Activated naive CD4-positive, alpha-beta T cell treated with anti-CD3 and anti-CD28 coated beads, Interleukin-2, amount 10 ng/mL, durations not matched to agents 7 days and 5 days (primary cell): ENCODE results near the gene IFNL1.
"Not testable (repeated sequence)": the region's sequence is repeated elsewhere in the genome, so short reads cannot be mapped to it uniquely, and the experiment has no call there.

Experiments used
- CTCF ChIA-PET: fragments of 350-600 bp; sonication (Branson Sonifier 250); formaldehyde crosslinking; loops from one replicate; lab custom pipeline; 2021; ENCODE audit warnings: antibody characterized with exemption; lab: Charles Lee
- DNase-seq: peaks from one replicate; pipeline ENCODE4 v3.0.0-alpha.2; 2020
- H3K27ac Mint-ChIP-seq: one replicate; pipeline ENCODE4 v1.8.0; 2021; ENCODE audit warnings: mild to moderate bottlenecking, moderate library complexity, mixed read lengths
- H3K27me3 Mint-ChIP-seq: one replicate; pipeline ENCODE4 v1.8.0; 2021; ENCODE audit warnings: mild to moderate bottlenecking, mixed read lengths
- H3K36me3 Mint-ChIP-seq: one replicate; pipeline ENCODE4 v1.8.0; 2021; ENCODE audit warnings: mixed read lengths
- H3K4me1 Mint-ChIP-seq: one replicate; pipeline ENCODE4 v1.8.0; 2021; ENCODE audit warnings: mixed read lengths
- H3K4me3 Mint-ChIP-seq: one replicate; pipeline ENCODE4 v1.8.0; 2021; ENCODE audit warnings: mild to moderate bottlenecking, moderate library complexity, mixed read lengths
- H3K9me3 Mint-ChIP-seq: one replicate; pipeline ENCODE4 v1.8.0; 2021; ENCODE audit warnings: mixed read lengths

Gene IFNL1

GRCh38 chr19:39264306-39265290 is 31.6 kb upstream of the IFNL1 start:
- Mint-ChIP-seq H3K4me3 (no peak overlapping the region), H3K9me3 (no peaks in the 10 kb centered on the region), H3K27me3 (peaks cover 73% of the 10 kb centered on the region), H3K36me3 (no peaks in the 10 kb centered on the region), H3K4me1 (no peaks in the 10 kb centered on the region), H3K27ac (no peak overlapping the region)
- DNase-seq, result no peak
- CTCF ChIA-PET, result no interaction called here

GRCh38 chr19:39265321-39265916 is 30.8 kb upstream of the IFNL1 start:
- Mint-ChIP-seq H3K9me3 (no peaks in the 10 kb centered on the region), H3K4me3 (no peak overlapping the region), H3K4me1 (no peaks in the 10 kb centered on the region), H3K36me3 (no peaks in the 10 kb centered on the region), H3K27ac (no peak overlapping the region), H3K27me3 (peaks cover 78% of the 10 kb centered on the region)
- no peak for DNase-seq
- CTCF ChIA-PET, result no interaction called here

GRCh38 chr19:39268085-39268484 is 28.1 kb upstream of the IFNL1 start, which contains the start of gene IFNL2:
IFNL2 (plus strand) TSS chr19:39268396; CDS start chr19:39268569, 173 bp downstream.
- H3K4me3 Mint-ChIP-seq, CTCF ChIA-PET, H3K27ac Mint-ChIP-seq, DNase-seq, H3K4me1 Mint-ChIP-seq, H3K36me3 Mint-ChIP-seq, H3K9me3 Mint-ChIP-seq: not testable (repeated sequence)
- peaks cover 75% of the 10 kb centered on the region for H3K27me3 Mint-ChIP-seq

- H3K27me3 Mint-ChIP-seq, result peaks cover 69% of the 10 kb centered on the region
- CTCF ChIA-PET, H3K9me3 Mint-ChIP-seq, DNase-seq, H3K36me3 Mint-ChIP-seq, H3K27ac Mint-ChIP-seq, H3K4me1 Mint-ChIP-seq, H3K4me3 Mint-ChIP-seq: not testable (repeated sequence)
Measured at GRCh38 chr19:39268531-39269223, 27.5 kb upstream of the IFNL1 start.

- H3K9me3 Mint-ChIP-seq, H3K4me3 Mint-ChIP-seq, DNase-seq, H3K36me3 Mint-ChIP-seq, H3K4me1 Mint-ChIP-seq, H3K27ac Mint-ChIP-seq, CTCF ChIA-PET: not testable (repeated sequence)
- H3K27me3 Mint-ChIP-seq, result peaks cover 62% of the 10 kb centered on the region
Measured at GRCh38 chr19:39269369-39269768, 26.8 kb upstream of the IFNL1 start.

- Mint-ChIP-seq H3K4me1 (no peaks in the 10 kb centered on the region), H3K4me3 (no peak overlapping the region), H3K27me3 (peaks cover 53% of the 10 kb centered on the region), H3K9me3 (no peaks in the 10 kb centered on the region), H3K36me3 (no peaks in the 10 kb centered on the region), H3K27ac (peak overlapping the region; percentile 35)
- CTCF ChIA-PET, result interaction anchor here (1.2 kb wide), 1 partner anchor 57 kb away, joined by 5 read pairs; no protein-coding TSS in a partner anchor
- no peak for DNase-seq
Measured at GRCh38 chr19:39270036-39270871, 26.0 kb upstream of the IFNL1 start.

GRCh38 chr19:39273859-39274258 is 22.3 kb upstream of the IFNL1 start:
- H3K27me3 Mint-ChIP-seq, result peaks cover 35% of the 10 kb centered on the region
- DNase-seq, H3K36me3 Mint-ChIP-seq, H3K4me3 Mint-ChIP-seq, H3K9me3 Mint-ChIP-seq, H3K27ac Mint-ChIP-seq, H3K4me1 Mint-ChIP-seq: not testable (repeated sequence)
- CTCF ChIA-PET, result interaction anchor here (0.7 kb wide), 1 partner anchor 41 kb away, joined by 3 read pairs; no protein-coding TSS in a partner anchor

- Mint-ChIP-seq H3K4me3 (no peak overlapping the region), H3K9me3 (no peaks in the 10 kb centered on the region), H3K27ac (no peak overlapping the region), H3K36me3 (no peaks in the 10 kb centered on the region), H3K4me1 (no peaks in the 10 kb centered on the region), H3K27me3 (peaks cover 18% of the 10 kb centered on the region)
- CTCF ChIA-PET, result no interaction called here
- DNase-seq, result no peak
Measured at GRCh38 chr19:39275578-39275977, 20.6 kb upstream of the IFNL1 start.

- H3K9me3 Mint-ChIP-seq, result no peaks in the 10 kb centered on the region
- no peak for DNase-seq
- H3K36me3 Mint-ChIP-seq, result no peaks in the 10 kb centered on the region
- H3K4me3 Mint-ChIP-seq, result no peak overlapping the region
- no peaks in the 10 kb centered on the region for H3K4me1 Mint-ChIP-seq
- CTCF ChIA-PET, result no interaction called here
- no peak overlapping the region for H3K27ac Mint-ChIP-seq
- peaks cover 17% of the 10 kb centered on the region for H3K27me3 Mint-ChIP-seq
Measured at GRCh38 chr19:39276740-39277139, 19.5 kb upstream of the IFNL1 start.

- Mint-ChIP-seq H3K9me3 (no peaks in the 10 kb centered on the region), H3K27ac (peak overlapping the region; percentile 38), H3K4me1 (no peaks in the 10 kb centered on the region), H3K27me3 (peaks cover 19% of the 10 kb centered on the region), H3K4me3 (no peak overlapping the region), H3K36me3 (no peaks in the 10 kb centered on the region)
- DNase-seq, result no peak
- CTCF ChIA-PET, result no interaction called here
Measured at GRCh38 chr19:39277598-39277997, 18.6 kb upstream of the IFNL1 start.

- peaks cover 33% of the 10 kb centered on the region for H3K27me3 Mint-ChIP-seq
- CTCF ChIA-PET, result no interaction called here
- no peaks in the 10 kb centered on the region for H3K9me3 Mint-ChIP-seq
- H3K4me1 Mint-ChIP-seq, result no peaks in the 10 kb centered on the region
- H3K36me3 Mint-ChIP-seq, result no peaks in the 10 kb centered on the region
- H3K27ac Mint-ChIP-seq, result no peak overlapping the region
- H3K4me3 Mint-ChIP-seq, result no peak overlapping the region
- DNase-seq, result no peak
Measured at GRCh38 chr19:39282021-39282420, 14.2 kb upstream of the IFNL1 start.

- Mint-ChIP-seq H3K27ac (no peak overlapping the region), H3K36me3 (no peaks in the 10 kb centered on the region), H3K27me3 (peaks cover 43% of the 10 kb centered on the region), H3K4me1 (no peaks in the 10 kb centered on the region), H3K9me3 (no peaks in the 10 kb centered on the region), H3K4me3 (no peak overlapping the region)
- no peak for DNase-seq
- CTCF ChIA-PET, result no interaction called here
Measured at GRCh38 chr19:39284032-39284431, 12.2 kb upstream of the IFNL1 start.

GRCh38 chr19:39293394-39293793 is 2.8 kb upstream of the IFNL1 start:
- H3K27ac Mint-ChIP-seq, result no peak overlapping the region
- no peak overlapping the region for H3K4me3 Mint-ChIP-seq
- CTCF ChIA-PET, result no interaction called here
- no peak for DNase-seq
- H3K36me3 Mint-ChIP-seq, result no peaks in the 10 kb centered on the region
- no peaks in the 10 kb centered on the region for H3K9me3 Mint-ChIP-seq
- H3K27me3 Mint-ChIP-seq, result peaks cover 44% of the 10 kb centered on the region
- peaks cover 22% of the 10 kb centered on the region for H3K4me1 Mint-ChIP-seq
